ENCODE measurements around the gene CSN3.
"Not testable (repeated sequence)": the region's sequence is repeated elsewhere in the genome, so short reads cannot be mapped to it uniquely, and the experiment has no call there.

The CSN3 gene, protein sequence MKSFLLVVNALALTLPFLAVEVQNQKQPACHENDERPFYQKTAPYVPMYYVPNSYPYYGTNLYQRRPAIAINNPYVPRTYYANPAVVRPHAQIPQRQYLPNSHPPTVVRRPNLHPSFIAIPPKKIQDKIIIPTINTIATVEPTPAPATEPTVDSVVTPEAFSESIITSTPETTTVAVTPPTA

DNA sequence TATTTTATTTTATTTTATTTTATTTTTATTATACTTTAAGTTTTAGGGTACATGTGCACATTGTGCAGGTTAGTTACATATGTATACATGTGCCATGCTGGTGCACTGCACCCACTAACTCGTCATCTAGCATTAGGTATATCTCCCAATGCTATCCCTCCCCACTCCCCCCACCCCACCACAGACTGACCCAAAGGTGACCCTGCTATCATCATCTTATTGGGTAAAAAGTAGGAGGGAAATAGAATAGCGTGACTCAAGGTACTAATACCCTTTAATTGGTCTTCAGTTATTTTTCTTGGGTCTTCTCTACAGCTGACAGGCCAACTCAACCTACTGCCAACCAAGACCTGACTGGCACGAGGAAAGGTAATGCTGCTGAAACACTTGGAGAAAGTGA lies at the start of gene CSN3:
Gene CSN3, plus strand, starts transcription at position 301 of the 400 bp plus-strand sequence. CDS start 2,223 bp downstream, outside the sequence.
- H3K27ac ChIP-seq = not testable (repeated sequence)

DNA sequence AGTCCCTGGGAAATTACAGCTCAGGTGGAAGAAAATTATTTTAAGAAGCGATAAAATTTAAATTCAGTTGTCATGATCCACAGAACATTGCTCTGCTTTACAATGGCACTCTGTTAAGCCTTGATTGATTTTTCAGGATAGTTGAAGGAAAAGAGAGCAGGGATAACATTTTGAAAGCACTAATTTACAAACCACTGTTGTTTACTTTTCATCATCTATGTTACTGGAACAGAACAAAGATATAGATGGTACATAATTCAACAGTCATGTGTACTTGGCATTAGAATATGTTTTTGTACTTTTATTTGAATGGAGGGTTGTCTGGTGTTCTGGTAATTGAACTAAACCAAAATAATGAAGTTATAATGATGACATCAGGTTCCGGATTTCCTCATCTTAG lies 49.5 kb upstream of the CSN3 start:
- no peak overlapping the region for H3K27ac ChIP-seq
- TF ChIP-seq ZFX (IDR thresholded peaks at IDR 0.05; ENCODE audit: borderline replicate concordance) = no peak
- TF ChIP-seq, protein P1, sequence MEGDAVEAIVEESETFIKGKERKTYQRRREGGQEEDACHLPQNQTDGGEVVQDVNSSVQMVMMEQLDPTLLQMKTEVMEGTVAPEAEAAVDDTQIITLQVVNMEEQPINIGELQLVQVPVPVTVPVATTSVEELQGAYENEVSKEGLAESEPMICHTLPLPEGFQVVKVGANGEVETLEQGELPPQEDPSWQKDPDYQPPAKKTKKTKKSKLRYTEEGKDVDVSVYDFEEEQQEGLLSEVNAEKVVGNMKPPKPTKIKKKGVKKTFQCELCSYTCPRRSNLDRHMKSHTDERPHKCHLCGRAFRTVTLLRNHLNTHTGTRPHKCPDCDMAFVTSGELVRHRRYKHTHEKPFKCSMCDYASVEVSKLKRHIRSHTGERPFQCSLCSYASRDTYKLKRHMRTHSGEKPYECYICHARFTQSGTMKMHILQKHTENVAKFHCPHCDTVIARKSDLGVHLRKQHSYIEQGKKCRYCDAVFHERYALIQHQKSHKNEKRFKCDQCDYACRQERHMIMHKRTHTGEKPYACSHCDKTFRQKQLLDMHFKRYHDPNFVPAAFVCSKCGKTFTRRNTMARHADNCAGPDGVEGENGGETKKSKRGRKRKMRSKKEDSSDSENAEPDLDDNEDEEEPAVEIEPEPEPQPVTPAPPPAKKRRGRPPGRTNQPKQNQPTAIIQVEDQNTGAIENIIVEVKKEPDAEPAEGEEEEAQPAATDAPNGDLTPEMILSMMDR (IDR thresholded peaks at IDR 0.05) = no peak

DNA sequence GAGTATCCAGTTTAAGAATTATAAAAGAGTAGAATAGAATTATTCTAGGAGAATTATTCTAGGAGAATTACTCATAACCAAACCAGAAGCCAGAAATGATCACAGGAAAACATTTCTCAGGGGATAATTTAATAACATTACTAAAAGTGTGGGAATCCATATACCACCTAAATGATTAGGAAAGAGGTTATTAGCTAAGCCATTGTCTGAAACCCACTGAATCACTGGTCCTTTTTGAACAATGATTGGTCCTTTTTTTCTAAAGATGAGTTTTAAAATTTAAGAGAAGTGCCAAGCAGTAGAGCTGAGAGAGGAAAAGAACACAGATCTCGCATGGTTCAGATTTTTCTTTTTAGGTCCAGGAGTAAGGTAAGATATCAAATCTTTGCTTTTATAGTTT lies 47.0 kb upstream of the CSN3 start, which contains the start of gene ODAM:
Gene ODAM, plus strand, starts transcription at position 301 of the 400 bp plus-strand sequence. CDS start 819 bp downstream, outside the sequence.
- H3K27ac ChIP-seq = no peak within 1 kb of the TSS
- TF ChIP-seq, protein P1 (IDR thresholded peaks at IDR 0.05) = no peak
- no peak for TF ChIP-seq ZFX (IDR thresholded peaks at IDR 0.05; ENCODE audit: borderline replicate concordance)

DNA sequence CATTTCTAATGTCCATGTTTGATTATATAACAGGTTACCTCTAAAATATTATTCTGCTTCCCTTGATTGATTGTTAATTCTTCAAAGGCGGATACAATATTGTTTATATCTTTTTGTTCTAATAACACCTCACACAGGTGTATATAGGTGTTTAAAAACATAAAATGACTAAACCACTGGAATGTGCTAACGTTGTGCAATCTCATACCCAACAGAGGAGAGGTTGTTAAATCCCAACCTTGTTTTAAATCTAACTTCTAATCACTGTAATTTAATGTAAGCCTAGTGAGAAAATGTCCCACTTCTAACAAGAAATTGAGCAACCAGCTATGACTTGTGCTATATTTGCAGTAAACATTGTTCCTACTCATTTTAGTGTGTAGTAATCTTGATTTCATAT lies 45.5 kb upstream of the CSN3 start:
- H3K27ac ChIP-seq = no peak overlapping the region
- TF ChIP-seq ZFX (IDR thresholded peaks at IDR 0.05; ENCODE audit: borderline replicate concordance) = no peak
- TF ChIP-seq, protein P1 (IDR thresholded peaks at IDR 0.05) = no peak

DNA sequence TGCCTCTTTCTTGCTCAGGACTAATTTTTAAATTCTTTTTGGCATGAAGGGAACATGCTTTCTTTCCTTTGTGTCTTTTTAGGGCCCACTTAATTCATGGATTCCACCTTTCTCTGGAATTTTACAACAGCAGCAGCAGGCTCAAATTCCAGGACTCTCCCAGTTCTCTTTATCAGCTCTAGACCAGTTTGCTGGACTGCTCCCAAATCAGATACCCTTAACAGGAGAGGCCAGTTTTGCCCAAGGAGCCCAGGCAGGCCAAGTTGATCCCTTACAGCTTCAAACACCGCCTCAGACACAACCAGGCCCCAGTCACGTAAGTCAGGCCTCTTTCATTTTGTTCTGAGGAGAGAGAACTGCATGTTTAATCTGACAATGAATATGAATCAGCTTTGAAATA lies 44.6 kb upstream of the CSN3 start:
- TF ChIP-seq ZFX (IDR thresholded peaks at IDR 0.05; ENCODE audit: borderline replicate concordance) = no peak
- TF ChIP-seq, protein P1 (IDR thresholded peaks at IDR 0.05) = no peak
- no peak overlapping the region for H3K27ac ChIP-seq

DNA sequence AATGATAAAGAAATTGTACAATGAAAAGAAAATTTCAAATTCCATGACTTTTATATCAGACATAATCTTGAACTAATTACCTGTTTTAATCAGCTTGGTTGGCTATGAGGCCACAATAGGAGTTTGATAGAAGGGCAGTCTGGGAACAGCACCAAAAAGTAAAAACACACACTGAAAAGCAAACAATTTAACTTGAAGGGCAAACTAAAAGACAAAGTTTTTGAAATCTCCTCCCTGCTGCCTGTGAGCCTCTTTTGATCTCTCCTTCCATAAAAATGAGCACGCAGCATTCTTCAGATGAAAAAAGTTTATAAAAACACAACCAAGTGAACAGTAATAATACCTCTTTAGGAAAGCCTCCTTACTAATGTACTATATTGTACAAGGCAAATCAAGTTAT lies 38.8 kb upstream of the CSN3 start:
- no peak overlapping the region for H3K27ac ChIP-seq
- no peak for TF ChIP-seq ZFX (IDR thresholded peaks at IDR 0.05; ENCODE audit: borderline replicate concordance)
- TF ChIP-seq, protein P1 (IDR thresholded peaks at IDR 0.05) = no peak

DNA sequence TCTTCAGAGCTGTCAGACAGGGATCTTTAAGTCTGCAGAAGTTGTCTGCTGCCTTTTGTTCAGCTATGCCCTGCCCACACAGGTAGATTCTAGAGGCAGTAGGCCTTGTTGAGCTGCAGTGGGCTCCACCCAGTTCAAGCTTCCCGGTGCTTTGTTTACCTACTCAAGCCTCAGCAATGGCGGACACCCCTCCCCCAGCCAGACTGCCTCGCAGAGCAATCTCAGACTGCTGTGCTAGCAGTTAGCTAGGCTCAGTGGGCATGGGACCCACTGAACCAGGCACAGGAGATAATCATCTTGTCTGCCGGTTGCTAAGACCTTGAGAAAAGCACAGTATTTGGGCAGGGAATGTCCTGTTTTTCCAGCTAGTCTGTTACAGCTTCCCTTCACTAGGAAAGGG lies 29.6 kb upstream of the CSN3 start:
- not testable (repeated sequence) for H3K27ac ChIP-seq

DNA sequence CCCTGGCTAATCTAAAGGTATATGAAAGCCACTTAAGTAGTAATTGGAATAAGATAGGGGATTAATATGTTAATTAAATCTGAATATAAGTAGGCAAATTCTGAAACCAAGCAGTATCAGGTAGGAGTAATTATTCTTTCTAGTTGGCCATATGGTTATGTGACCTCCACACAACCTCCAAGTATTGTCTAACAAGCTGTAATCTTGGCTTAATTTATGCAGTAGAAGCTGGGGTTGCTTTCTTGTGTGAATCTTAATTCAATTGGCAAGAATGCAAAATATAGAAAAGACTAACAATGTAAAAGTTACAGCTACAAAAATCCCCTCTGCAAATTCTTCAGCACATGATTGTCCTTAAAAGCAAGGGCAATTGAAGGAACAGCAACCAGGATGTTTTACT lies 26.3 kb upstream of the CSN3 start:
- H3K27ac ChIP-seq = not testable (repeated sequence)

DNA sequence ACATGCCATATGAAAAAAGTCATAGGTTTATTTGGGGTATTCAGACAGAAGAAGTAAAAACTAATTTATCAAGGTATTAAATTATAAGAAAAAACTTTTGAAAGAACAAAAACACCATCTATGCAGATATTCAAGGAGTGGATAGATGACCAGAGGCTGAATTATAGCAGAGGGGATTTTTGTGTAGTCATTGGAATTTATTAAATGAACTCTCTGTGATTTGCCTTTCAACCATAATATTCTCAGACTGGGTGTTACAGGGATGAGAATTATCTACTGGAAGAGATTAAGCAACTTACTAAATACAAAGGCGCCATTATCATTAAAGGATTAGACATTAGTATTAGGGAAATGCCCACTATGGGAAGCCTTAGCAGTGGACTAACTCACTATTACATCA lies 25.8 kb upstream of the CSN3 start:
- not testable (repeated sequence) for H3K27ac ChIP-seq

DNA sequence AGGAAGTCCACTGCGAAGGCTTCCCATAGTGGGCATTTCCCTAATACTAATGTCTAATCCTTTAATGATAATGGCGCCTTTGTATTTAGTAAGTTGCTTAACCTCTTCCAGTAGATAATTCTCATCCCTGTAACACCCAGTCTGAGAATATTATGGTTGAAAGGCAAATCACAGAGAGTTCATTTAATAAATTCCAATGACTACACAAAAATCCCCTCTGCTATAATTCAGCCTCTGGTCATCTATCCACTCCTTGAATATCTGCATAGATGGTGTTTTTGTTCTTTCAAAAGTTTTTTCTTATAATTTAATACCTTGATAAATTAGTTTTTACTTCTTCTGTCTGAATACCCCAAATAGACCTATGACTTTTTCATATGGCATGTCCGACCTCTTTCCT lies 21.0 kb upstream of the CSN3 start:
- not testable (repeated sequence) for H3K27ac ChIP-seq

DNA sequence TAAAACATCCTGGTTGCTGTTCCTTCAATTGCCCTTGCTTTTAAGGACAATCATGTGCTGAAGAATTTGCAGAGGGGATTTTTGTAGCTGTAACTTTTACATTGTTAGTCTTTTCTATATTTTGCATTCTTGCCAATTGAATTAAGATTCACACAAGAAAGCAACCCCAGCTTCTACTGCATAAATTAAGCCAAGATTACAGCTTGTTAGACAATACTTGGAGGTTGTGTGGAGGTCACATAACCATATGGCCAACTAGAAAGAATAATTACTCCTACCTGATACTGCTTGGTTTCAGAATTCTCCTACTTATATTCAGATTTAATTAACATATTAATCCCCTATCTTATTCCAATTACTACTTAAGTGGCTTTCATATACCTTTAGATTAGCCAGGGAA lies 20.6 kb upstream of the CSN3 start:
- H3K27ac ChIP-seq = not testable (repeated sequence)
